ENCODE results near the gene MYO1D.

MYO1D gene

DNA sequence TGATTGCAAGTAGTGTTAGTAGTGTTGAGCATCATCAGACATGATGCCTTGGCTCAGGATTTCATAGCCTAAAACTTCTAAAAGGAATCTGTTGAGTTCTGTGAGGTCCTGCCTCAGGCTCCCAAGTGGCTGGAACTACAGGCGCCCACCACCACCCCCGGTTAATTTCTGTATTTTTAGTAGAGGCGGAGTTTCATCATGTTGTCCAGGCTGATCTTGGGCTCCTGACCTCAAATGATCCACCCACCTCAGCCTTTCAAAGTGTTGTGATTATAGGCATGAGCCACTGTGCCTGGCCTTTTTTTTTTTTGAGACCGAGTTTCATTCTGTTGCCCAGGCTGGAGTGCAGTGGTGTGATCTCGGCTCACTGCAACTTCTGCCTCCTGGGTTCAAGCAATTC lies 427.0 kb downstream of the MYO1D start:
- ATAC-seq: no peak
- TF ChIP-seq POU6F1 (CRISPR knock-in tag; IDR thresholded peaks at IDR 0.05; ENCODE audit: borderline replicate concordance, low read depth) (no peak), ESRRG (CRISPR knock-in tag; IDR thresholded peaks at IDR 0.05) (no peak)

DNA sequence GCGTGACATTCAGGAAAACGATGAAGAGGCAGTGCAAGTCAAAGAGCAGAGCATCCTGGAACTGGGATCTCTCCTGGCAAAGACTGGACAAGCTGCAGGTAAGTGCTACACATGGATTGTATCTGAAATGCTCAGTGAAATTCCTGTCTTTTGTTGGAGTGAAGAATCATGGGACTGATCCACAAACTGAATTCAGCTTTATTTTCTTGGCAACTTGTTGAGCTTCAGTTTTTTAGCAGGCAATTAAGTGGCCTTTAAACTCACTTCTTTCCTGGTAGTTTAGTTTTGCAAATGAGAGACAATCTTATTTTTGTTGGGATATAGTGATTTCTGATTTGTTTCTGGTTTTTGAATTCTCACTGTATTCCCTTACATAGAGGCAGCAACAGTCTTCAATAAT lies 430.0 kb downstream of the MYO1D start:
- no peak for ATAC-seq
- TF ChIP-seq TSHZ2 (CRISPR knock-in tag; IDR thresholded peaks at IDR 0.05): no peak
- TF ChIP-seq POU6F1 (CRISPR knock-in tag; IDR thresholded peaks at IDR 0.05; ENCODE audit: borderline replicate concordance, low read depth): no peak
- TF ChIP-seq BACH2 (CRISPR knock-in tag; IDR thresholded peaks at IDR 0.05; ENCODE audit: borderline replicate concordance): no peak
- no peak for TF ChIP-seq OSR1 (CRISPR knock-in tag; IDR thresholded peaks at IDR 0.05)
- no peak for TF ChIP-seq RARB (CRISPR knock-in tag; IDR thresholded peaks at IDR 0.05)
- TF ChIP-seq SNAI2 (CRISPR knock-in tag; IDR thresholded peaks at IDR 0.05): no peak
- TF ChIP-seq ZNF70 (CRISPR knock-in tag; IDR thresholded peaks at IDR 0.05): no peak
- TF ChIP-seq ESRRG (CRISPR knock-in tag; IDR thresholded peaks at IDR 0.05): no peak
- TF ChIP-seq, protein P1, sequence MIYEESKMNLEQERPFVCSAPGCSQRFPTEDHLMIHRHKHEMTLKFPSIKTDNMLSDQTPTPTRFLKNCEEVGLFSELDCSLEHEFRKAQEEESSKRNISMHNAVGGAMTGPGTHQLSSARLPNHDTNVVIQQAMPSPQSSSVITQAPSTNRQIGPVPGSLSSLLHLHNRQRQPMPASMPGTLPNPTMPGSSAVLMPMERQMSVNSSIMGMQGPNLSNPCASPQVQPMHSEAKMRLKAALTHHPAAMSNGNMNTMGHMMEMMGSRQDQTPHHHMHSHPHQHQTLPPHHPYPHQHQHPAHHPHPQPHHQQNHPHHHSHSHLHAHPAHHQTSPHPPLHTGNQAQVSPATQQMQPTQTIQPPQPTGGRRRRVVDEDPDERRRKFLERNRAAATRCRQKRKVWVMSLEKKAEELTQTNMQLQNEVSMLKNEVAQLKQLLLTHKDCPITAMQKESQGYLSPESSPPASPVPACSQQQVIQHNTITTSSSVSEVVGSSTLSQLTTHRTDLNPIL (CRISPR knock-in tag; IDR thresholded peaks at IDR 0.05; ENCODE audit: low read depth): no peak
- TF ChIP-seq ARNTL (CRISPR knock-in tag; IDR thresholded peaks at IDR 0.05; ENCODE audit: borderline replicate concordance, low read depth): no peak
- TF ChIP-seq ZC3H10 (CRISPR knock-in tag; IDR thresholded peaks at IDR 0.05): no peak
- TF ChIP-seq ZNF565 (CRISPR knock-in tag; conservative IDR thresholded peaks at IDR 0.05; ENCODE audit: low read depth): no peak
- no peak for TF ChIP-seq ZFP3 (CRISPR knock-in tag; IDR thresholded peaks at IDR 0.05)
- no peak for TF ChIP-seq ZFP30 (CRISPR knock-in tag; IDR thresholded peaks at IDR 0.05)
- TF ChIP-seq, protein P2, sequence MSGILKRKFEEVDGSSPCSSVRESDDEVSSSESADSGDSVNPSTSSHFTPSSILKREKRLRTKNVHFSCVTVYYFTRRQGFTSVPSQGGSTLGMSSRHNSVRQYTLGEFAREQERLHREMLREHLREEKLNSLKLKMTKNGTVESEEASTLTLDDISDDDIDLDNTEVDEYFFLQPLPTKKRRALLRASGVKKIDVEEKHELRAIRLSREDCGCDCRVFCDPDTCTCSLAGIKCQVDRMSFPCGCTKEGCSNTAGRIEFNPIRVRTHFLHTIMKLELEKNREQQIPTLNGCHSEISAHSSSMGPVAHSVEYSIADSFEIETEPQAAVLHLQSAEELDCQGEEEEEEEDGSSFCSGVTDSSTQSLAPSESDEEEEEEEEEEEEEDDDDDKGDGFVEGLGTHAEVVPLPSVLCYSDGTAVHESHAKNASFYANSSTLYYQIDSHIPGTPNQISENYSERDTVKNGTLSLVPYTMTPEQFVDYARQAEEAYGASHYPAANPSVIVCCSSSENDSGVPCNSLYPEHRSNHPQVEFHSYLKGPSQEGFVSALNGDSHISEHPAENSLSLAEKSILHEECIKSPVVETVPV (CRISPR knock-in tag; IDR thresholded peaks at IDR 0.05): no peak
- TF ChIP-seq TCF4 (CRISPR knock-in tag; IDR thresholded peaks at IDR 0.05; ENCODE audit: borderline replicate concordance): no peak
- TF ChIP-seq CSDC2 (CRISPR knock-in tag; IDR thresholded peaks at IDR 0.05): no peak
- TF ChIP-seq PPARA (CRISPR knock-in tag; IDR thresholded peaks at IDR 0.05; ENCODE audit: borderline replicate concordance): no peak
- no peak for TF ChIP-seq GLIS3 (CRISPR knock-in tag; IDR thresholded peaks at IDR 0.05)

GRCh38 chr17:32445971-32446370 lies 431.0 kb downstream of the MYO1D start:
- no peak for ATAC-seq
- TF ChIP-seq, protein P3, sequence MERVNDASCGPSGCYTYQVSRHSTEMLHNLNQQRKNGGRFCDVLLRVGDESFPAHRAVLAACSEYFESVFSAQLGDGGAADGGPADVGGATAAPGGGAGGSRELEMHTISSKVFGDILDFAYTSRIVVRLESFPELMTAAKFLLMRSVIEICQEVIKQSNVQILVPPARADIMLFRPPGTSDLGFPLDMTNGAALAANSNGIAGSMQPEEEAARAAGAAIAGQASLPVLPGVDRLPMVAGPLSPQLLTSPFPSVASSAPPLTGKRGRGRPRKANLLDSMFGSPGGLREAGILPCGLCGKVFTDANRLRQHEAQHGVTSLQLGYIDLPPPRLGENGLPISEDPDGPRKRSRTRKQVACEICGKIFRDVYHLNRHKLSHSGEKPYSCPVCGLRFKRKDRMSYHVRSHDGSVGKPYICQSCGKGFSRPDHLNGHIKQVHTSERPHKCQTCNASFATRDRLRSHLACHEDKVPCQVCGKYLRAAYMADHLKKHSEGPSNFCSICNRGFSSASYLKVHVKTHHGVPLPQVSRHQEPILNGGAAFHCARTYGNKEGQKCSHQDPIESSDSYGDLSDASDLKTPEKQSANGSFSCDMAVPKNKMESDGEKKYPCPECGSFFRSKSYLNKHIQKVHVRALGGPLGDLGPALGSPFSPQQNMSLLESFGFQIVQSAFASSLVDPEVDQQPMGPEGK (CRISPR knock-in tag; IDR thresholded peaks at IDR 0.05; ENCODE audit: borderline replicate concordance): no peak
- TF ChIP-seq, protein P2 (CRISPR knock-in tag; IDR thresholded peaks at IDR 0.05): no peak
- TF ChIP-seq ARNTL (CRISPR knock-in tag; IDR thresholded peaks at IDR 0.05; ENCODE audit: borderline replicate concordance, low read depth): no peak
- no peak for TF ChIP-seq ESRRG (CRISPR knock-in tag; IDR thresholded peaks at IDR 0.05)
- TF ChIP-seq TCF4 (CRISPR knock-in tag; IDR thresholded peaks at IDR 0.05; ENCODE audit: borderline replicate concordance): no peak
- TF ChIP-seq ZFP30 (CRISPR knock-in tag; IDR thresholded peaks at IDR 0.05): no peak
- no peak for TF ChIP-seq TOX (CRISPR knock-in tag; IDR thresholded peaks at IDR 0.05; ENCODE audit: borderline replicate concordance)
- TF ChIP-seq, protein P1 (CRISPR knock-in tag; IDR thresholded peaks at IDR 0.05; ENCODE audit: low read depth): no peak
- no peak for TF ChIP-seq BACH2 (CRISPR knock-in tag; IDR thresholded peaks at IDR 0.05; ENCODE audit: borderline replicate concordance)
- TF ChIP-seq GLIS3 (CRISPR knock-in tag; IDR thresholded peaks at IDR 0.05): no peak
